GM12891 (cell line): ENCODE measurements around the gene GGPS1.
"Not testable (repeated sequence)": the region's sequence is repeated elsewhere in the genome, so short reads cannot be mapped to it uniquely, and the experiment has no call there.

Experiments
- POLR2A ChIP-seq: IDR thresholded peaks from 2 replicates; pipeline ENCODE4 v1.6.1; 2011; ENCODE audit warnings: low read depth, low read length, control low read depth
- POLR2AphosphoS5 ChIP-seq: IDR thresholded peaks from 2 replicates; pipeline ENCODE4 v1.6.1; 2011; ENCODE audit warnings: low read depth, low read length, control low read depth
- TAF1 ChIP-seq: IDR thresholded peaks from 2 replicates; pipeline ENCODE4 v1.6.1; 2011; ENCODE audit warnings: low read depth, low read length, control low read depth

- TF ChIP-seq POLR2AphosphoS5, POLR2A, TAF1: not testable (repeated sequence)
Observed at GRCh38 chr1:235364189-235364588, 35.8 kb downstream of the GGPS1 start.
